Measurements from ENCODE around the gene PTTG1IP.

GRCh38 chr21:44903689-44904088 lies 30.2 kb upstream of the PTTG1IP start:
- TF ChIP-seq CTCF (conservative IDR thresholded peaks at IDR 0.05; ENCODE audit: low read depth, low read length) (no peak), MAZ (IDR thresholded peaks at IDR 0.05; ENCODE audit: borderline replicate concordance, low read depth, low read length) (no peak), USF2 (IDR thresholded peaks at IDR 0.05; ENCODE audit: low read depth, low read length) (no peak), CEBPB (IDR thresholded peaks at IDR 0.05; ENCODE audit: low read depth, low read length) (no peak), MXI1 (IDR thresholded peaks at IDR 0.05; ENCODE audit: borderline replicate concordance, low read depth, low read length) (no peak), POLR2A (IDR thresholded peaks at IDR 0.05; ENCODE audit: low read depth, low read length) (no peak), MAFK (IDR thresholded peaks at IDR 0.05; ENCODE audit: low read depth, low read length) (no peak), BHLHE40 (IDR thresholded peaks at IDR 0.05; ENCODE audit: low read depth, low read length) (no peak), NFE2L2 (IDR thresholded peaks at IDR 0.05; ENCODE audit: low read depth, low read length) (no peak), SMC3 (IDR thresholded peaks at IDR 0.05; ENCODE audit: low read depth, low read length) (no peak), RAD21 (IDR thresholded peaks at IDR 0.05; ENCODE audit: low read length) (no peak), RFX5 (IDR thresholded peaks at IDR 0.05; ENCODE audit: low read depth, low read length) (no peak)

All from IMR-90 (cell line).